Measurements from ENCODE around the gene C4orf36. TPM values are rescaled to one million over a fixed set of nuclear protein-coding genes. Genes with fewer than 3 reads are reported as not detected.
A peak's percentile ranks its signal among the peaks of the same experiment; 100 is the strongest.

C4orf36 gene
- total and polyA plus RNA-seq, 2 donors (not counting 3 experiments of a cell fraction or from before 2014, with no cell fraction given), result 0.66 TPM; not detected in 1

GRCh38 chr4:86935566-86935852 is 43.3 kb upstream of the C4orf36 start:
- no peaks in the 10 kb centered on the region for H3K9me3 ChIP-seq (replicated peaks; ENCODE audit: control insufficient read depth, insufficient read depth, low read length)
- DNase-seq (ENCODE audit: low read depth, low spot score), result no peak
- TF ChIP-seq FOS (IDR thresholded peaks at IDR 0.05; ENCODE audit: borderline replicate concordance, insufficient read depth, low read length), result no peak
- TF ChIP-seq GATA2 (IDR thresholded peaks at IDR 0.05; ENCODE audit: insufficient read depth, insufficient read length, low read depth, low read length), result no peak
- no peak for TF ChIP-seq POLR2A (IDR thresholded peaks at IDR 0.05; ENCODE audit: low read depth, low read length)
- TF ChIP-seq, protein P1, sequence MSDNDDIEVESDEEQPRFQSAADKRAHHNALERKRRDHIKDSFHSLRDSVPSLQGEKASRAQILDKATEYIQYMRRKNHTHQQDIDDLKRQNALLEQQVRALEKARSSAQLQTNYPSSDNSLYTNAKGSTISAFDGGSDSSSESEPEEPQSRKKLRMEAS (IDR thresholded peaks at IDR 0.05; ENCODE audit: insufficient read depth, insufficient read length), result no peak
- no peak for TF ChIP-seq EZH2 (IDR thresholded peaks at IDR 0.05; ENCODE audit: borderline replicate concordance, low read depth, low read length, severe bottlenecking)
- no peak for TF ChIP-seq POLR2AphosphoS5 (IDR thresholded peaks at IDR 0.05; ENCODE audit: insufficient read depth, low read depth, low read length)
- TF ChIP-seq MYC (IDR thresholded peaks at IDR 0.05; ENCODE audit: low read depth, low read length), result no peak
- TF ChIP-seq, protein P2, sequence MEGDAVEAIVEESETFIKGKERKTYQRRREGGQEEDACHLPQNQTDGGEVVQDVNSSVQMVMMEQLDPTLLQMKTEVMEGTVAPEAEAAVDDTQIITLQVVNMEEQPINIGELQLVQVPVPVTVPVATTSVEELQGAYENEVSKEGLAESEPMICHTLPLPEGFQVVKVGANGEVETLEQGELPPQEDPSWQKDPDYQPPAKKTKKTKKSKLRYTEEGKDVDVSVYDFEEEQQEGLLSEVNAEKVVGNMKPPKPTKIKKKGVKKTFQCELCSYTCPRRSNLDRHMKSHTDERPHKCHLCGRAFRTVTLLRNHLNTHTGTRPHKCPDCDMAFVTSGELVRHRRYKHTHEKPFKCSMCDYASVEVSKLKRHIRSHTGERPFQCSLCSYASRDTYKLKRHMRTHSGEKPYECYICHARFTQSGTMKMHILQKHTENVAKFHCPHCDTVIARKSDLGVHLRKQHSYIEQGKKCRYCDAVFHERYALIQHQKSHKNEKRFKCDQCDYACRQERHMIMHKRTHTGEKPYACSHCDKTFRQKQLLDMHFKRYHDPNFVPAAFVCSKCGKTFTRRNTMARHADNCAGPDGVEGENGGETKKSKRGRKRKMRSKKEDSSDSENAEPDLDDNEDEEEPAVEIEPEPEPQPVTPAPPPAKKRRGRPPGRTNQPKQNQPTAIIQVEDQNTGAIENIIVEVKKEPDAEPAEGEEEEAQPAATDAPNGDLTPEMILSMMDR (IDR thresholded peaks at IDR 0.05; ENCODE audit: extremely low read depth in 1 of 2, insufficient read depth in 1 of 2, low read depth in 1 of 2, low read length in 2 of 2), result no peak
- TF ChIP-seq JUN (IDR thresholded peaks at IDR 0.05; ENCODE audit: borderline replicate concordance, insufficient read depth, insufficient read length, low read depth), result no peak
- no peaks in the 10 kb centered on the region for H3K9me1 ChIP-seq (replicated peaks; ENCODE audit: control insufficient read depth, extremely low read depth, insufficient read depth, low read length)
- peak; percentile 35 for FAIRE-seq
- peaks cover 48% of the 10 kb centered on the region for H3K4me1 ChIP-seq (ENCODE audit: control insufficient read depth, extremely low read depth, insufficient read depth, low read length)
- peaks cover 39% of the 10 kb centered on the region for H3K79me2 ChIP-seq (ENCODE audit: control insufficient read depth, insufficient read depth, low read length)
- no peaks in the 10 kb centered on the region for H4K20me1 ChIP-seq (replicated peaks; ENCODE audit: control insufficient read depth, extremely low read depth, insufficient read depth, low read length)
- BruUV-seq (replicated peaks), result no TSS peak
- H3K4me3 ChIP-seq (replicated peaks in 1 of 3; ENCODE audit: insufficient read depth in 1 of 3, low read depth in 1 of 3, low read length in 3 of 3), result peak overlapping the region; percentile 59 to 86 (median 84)
- dilution Hi-C loops (cut with MboI; ENCODE audit: extremely low pct_ligation_motif_present, low sequenced_read_pairs), result no loop called here
- ChIA-PET CTCF (interaction anchor here (0.8 to 2.9 kb wide), 21 partner anchors 9 to 437 kb away, joined by 3 to 66 read pairs (median 4); no protein-coding TSS in a partner anchor), POLR2A (interaction anchor here (0.6 to 6.4 kb wide), 5 partner anchors 39 to 172 kb away, joined by 3 to 64 read pairs (median 3); no protein-coding TSS in a partner anchor)
- intact Hi-C loops (cut with micrococcal nuclease), result loop anchor here (2.0 kb wide), 1 partner anchor 39 kb away; no protein-coding TSS in a partner anchor
- peak overlapping the region; percentile 80 for H3K9ac ChIP-seq (replicated peaks; ENCODE audit: extremely low read depth, insufficient read depth, low read length)
- H3K36me3 ChIP-seq (ENCODE audit: control insufficient read depth in 2 of 2, extremely low read depth in 1 of 2, insufficient read depth in 2 of 2, low read length in 2 of 2), result no peaks in the 10 kb centered on the region
- H3K27ac ChIP-seq (ENCODE audit: insufficient read depth, low read depth, low read length), result peak overlapping the region; percentile 76
- peak overlapping the region; percentile 94 for H3K4me2 ChIP-seq (ENCODE audit: insufficient read depth, low read length)
- H2AFZ ChIP-seq (ENCODE audit: low read depth, low read length), result peak overlapping the region; percentile 46
- H3K27me3 ChIP-seq (ENCODE audit: control insufficient read depth in 2 of 2, insufficient read depth in 2 of 2, low read length in 2 of 2), result no peaks in the 10 kb centered on the region
